ENCODE data around the gene HOXC13. TPM values are rescaled to one million over a fixed set of nuclear protein-coding genes. Genes with fewer than 3 reads are reported as not detected.

HOXC13 gene
- total and polyA plus RNA-seq, 2 of the 13 experiments (the other 11 are each of a cell fraction or from before 2014, with no cell fraction given): 0.07 TPM; not detected in 1

- ChIA-PET POLR2A (no interaction called here), CTCF (ENCODE audit: low intra/inter-chr PET ratio, low total read pairs) (no interaction called here)
- WGBS (ENCODE audit: low lambda C conversion rate): 6% methylated on average over 4 of the region's 5 CpGs
- Histone ChIP-seq H3K9me3 (ENCODE audit: low read length) (no peaks in the 10 kb centered on the region), H3K4me3 (replicated peaks in 1 of 3; ENCODE audit: insufficient read depth in 1 of 3, low read depth in 2 of 3, low read length in 3 of 3) (no peak overlapping the region), H3K4me2 (ENCODE audit: low read depth, low read length) (no peak overlapping the region), H3K9ac (ENCODE audit: insufficient read depth, low read depth, low read length) (no peak overlapping the region), H3K36me3 (replicated peaks in 1 of 2; ENCODE audit: control insufficient read depth in 1 of 2, insufficient read depth in 2 of 2, low read length in 2 of 2) (no peaks in the 10 kb centered on the region), H3K4me1 (ENCODE audit: insufficient read depth, low read length) (no peaks in the 10 kb centered on the region), H3K27me3 (ENCODE audit: control insufficient read depth in 1 of 2, insufficient read depth in 2 of 2, low read length in 2 of 2) (peaks cover 19 to 99% of the 10 kb centered on the region in 2 experiments), H2AFZ (ENCODE audit: low read length) (no peak overlapping the region), H3K27ac (ENCODE audit: extremely low read length, insufficient read depth, low read length) (no peak overlapping the region), H3K79me2 (ENCODE audit: insufficient read depth, low read length) (no peaks in the 10 kb centered on the region), H4K20me1 (ENCODE audit: insufficient read depth, low read length) (0 out of 2 replicates have a peak, but pooled peaks cover 2% of the 10 kb centered on the region)
- ATAC-seq (no peak), DNase-seq (ENCODE audit: low spot score) (no peak), FAIRE-seq (no peak)
- intact Hi-C loops (cut with micrococcal nuclease; ENCODE audit: unreplicated experiment) (no loop called here), in situ Hi-C loops (cut with HindIII; ENCODE audit: extremely low pct_ligation_motif_present, low pct_unique_long_range_greater_than_20kb) (no loop called here)
- no peak for TF ChIP-seq SRSF1 (optimal IDR thresholded peaks at IDR 0.05; ENCODE audit: low read depth, low read length)
- no peak for TF ChIP-seq RFX5 (IDR thresholded peaks at IDR 0.05; ENCODE audit: low read depth, low read length)
- no TSS peak for BruUV-seq (replicated peaks)
Measured at GRCh38 chr12:53967421-53967925, 28.8 kb downstream of the HOXC13 start.

GRCh38 chr12:53968214-53969127 lies 29.8 kb downstream of the HOXC13 start:
- H3K36me3 ChIP-seq (replicated peaks in 1 of 2; ENCODE audit: control insufficient read depth in 1 of 2, insufficient read depth in 2 of 2, low read length in 2 of 2): no peaks in the 10 kb centered on the region
- CTCF ChIA-PET (ENCODE audit: low intra/inter-chr PET ratio, low total read pairs): no interaction called here
- no peak for DNase-seq (ENCODE audit: low spot score)
- H3K4me2 ChIP-seq (ENCODE audit: low read depth, low read length): no peak overlapping the region
- H3K27ac ChIP-seq (ENCODE audit: extremely low read length, insufficient read depth, low read length): no peak overlapping the region
- peaks cover 18 to 99% of the 10 kb centered on the region in 2 experiments for H3K27me3 ChIP-seq (ENCODE audit: control insufficient read depth in 1 of 2, insufficient read depth in 2 of 2, low read length in 2 of 2)
- ATAC-seq: no peak
- no peak overlapping the region for H3K9ac ChIP-seq (ENCODE audit: insufficient read depth, low read depth, low read length)
- POLR2A ChIA-PET: no interaction called here
- intact Hi-C loops (cut with micrococcal nuclease; ENCODE audit: unreplicated experiment): no loop called here
- in situ Hi-C loops (cut with HindIII; ENCODE audit: extremely low pct_ligation_motif_present, low pct_unique_long_range_greater_than_20kb): no loop called here
- WGBS (ENCODE audit: low lambda C conversion rate): 14% methylated on average over 21 of the region's 24 CpGs
- 0 out of 2 replicates have a peak, but pooled peaks cover 2% of the 10 kb centered on the region for H4K20me1 ChIP-seq (ENCODE audit: insufficient read depth, low read length)
- no TSS peak for BruUV-seq (replicated peaks)
- TF ChIP-seq SNAI1 (CRISPR knock-in tag; IDR thresholded peaks at IDR 0.05; ENCODE audit: borderline replicate concordance) (no peak), EZH2 (conservative IDR thresholded peaks at IDR 0.05; ENCODE audit: low read depth, low read length) (peak; percentile 72; the same call in 1 of the 2 replicates), ATRX (CRISPR knock-in tag; IDR thresholded peaks at IDR 0.05; ENCODE audit: borderline replicate concordance) (no peak), ZNF740 (CRISPR knock-in tag; IDR thresholded peaks at IDR 0.05) (no peak), DZIP1 (CRISPR knock-in tag; IDR thresholded peaks at IDR 0.05) (no peak)
- no peaks in the 10 kb centered on the region for H3K4me1 ChIP-seq (ENCODE audit: insufficient read depth, low read length)
- H2AFZ ChIP-seq (ENCODE audit: low read length): no peak overlapping the region
- H3K79me2 ChIP-seq (ENCODE audit: insufficient read depth, low read length): no peaks in the 10 kb centered on the region
- FAIRE-seq: no peak
- no peaks in the 10 kb centered on the region for H3K9me3 ChIP-seq (ENCODE audit: low read length)
- no peak overlapping the region for H3K4me3 ChIP-seq (replicated peaks in 1 of 3; ENCODE audit: insufficient read depth in 1 of 3, low read depth in 2 of 3, low read length in 3 of 3)

Measured in HepG2 (cell line).